Measurements from ENCODE around the gene CTCFL.

Gene CTCFL

DNA sequence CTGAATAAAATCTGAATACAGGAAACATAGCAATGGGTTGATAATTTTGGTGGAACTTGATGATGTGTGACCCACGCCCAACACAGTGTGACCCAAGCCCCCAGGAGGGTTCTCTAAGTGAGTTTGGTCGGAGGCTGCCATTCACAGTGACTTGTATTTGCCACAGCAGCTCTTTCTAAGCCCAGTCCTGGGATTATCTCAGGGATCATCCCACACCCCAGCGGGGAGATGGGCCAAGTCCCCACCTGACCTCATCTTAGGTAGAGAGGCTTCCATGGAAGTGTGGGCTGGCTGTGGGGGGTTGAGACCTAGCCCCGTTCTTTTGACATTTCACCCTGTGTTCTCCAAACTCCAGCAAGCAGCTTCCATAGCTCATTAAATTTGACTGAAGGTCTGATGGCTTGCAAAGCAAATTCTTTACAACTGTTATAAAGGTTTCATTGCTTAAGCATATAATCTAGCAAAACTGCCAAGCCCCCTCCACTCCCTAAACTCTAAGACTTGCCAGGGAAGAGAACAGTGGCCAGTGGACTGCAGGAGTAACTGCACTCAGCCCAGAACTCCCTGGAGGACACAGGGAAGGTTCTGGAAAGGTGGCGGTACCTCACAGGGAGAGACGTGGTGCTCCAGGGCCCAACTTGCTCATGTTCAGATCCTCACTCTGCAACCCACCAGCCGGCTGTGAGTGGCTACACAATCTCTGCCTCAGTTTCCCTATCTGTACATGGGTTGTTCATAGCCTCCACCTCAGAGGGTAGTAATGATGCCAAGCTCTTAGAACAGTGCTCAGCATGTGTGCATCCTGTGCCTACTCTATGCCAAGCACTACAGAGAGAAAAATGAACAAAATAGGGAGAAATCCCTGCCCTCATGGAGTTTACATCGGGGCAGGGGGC, 35.0 kb upstream of the CTCFL start:
- no peak for DNase-seq

- no peak for DNase-seq
Measured at GRCh38 chr20:57559289-57559634, 34.3 kb upstream of the CTCFL start.

GRCh38 chr20:57558614-57559288, 33.8 kb upstream of the CTCFL start:
- no peak for DNase-seq

- no peak for DNase-seq
Measured at GRCh38 chr20:57557926-57558613, 33.1 kb upstream of the CTCFL start.

GRCh38 chr20:57556980-57557274, 32.0 kb upstream of the CTCFL start:
- DNase-seq, result no peak

DNA sequence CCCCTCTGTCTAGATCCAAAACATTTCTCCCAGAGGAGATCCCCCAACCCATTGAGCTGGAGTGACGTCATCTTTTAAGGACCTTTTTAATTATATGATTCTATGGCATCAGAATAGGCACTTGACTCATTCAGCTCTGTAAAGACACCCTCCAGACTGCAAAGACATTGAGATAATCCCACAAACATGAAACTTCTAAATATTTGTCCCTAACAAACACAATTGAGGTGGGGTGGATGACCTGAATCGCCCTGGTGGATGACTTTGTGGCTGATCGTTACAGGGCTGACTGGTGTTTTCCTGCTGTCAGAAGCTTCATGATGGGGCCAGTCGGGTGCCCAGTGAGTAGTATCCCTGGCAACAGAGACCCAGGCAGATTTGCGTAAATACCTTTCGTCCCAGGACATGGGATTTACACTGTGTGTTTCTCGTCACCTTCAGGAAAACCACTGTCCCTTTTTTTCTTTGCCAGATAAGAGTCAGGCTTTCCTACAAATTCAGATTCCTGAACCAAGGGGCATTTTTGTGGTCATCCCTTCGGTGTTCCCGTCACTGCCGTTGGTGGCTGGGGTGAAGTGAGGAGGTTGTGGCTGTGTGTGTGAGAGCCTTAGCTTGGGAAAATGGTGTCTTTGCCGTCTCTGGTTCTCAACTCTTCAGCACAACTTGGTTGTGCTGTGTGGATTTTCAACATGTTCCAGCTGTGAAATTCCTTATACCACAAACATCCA, 30.7 kb upstream of the CTCFL start:
- DNase-seq, result no peak

- DNase-seq, result no peak
Measured at GRCh38 chr20:57553376-57554018, 28.6 kb upstream of the CTCFL start.

DNA sequence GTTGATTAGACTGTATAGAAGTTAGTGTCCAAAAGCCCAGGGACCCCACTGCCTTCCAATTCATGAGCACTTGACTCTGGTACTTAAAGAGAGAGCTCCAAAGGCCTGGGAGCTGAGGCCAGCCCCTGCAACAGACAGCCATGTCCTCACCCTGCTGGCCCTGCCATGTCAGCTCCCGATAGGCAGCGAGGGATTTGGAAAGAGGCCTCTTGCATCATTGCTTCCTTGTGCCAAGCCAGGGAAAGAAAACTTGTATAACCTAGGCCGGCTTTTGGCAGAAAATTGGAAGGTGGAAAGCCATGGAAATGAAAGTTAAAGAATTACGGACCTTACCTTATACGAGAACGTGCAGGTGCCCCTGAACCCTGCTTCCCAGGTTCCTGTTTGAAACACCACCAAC, 27.5 kb upstream of the CTCFL start:
- no peak for DNase-seq

DNA sequence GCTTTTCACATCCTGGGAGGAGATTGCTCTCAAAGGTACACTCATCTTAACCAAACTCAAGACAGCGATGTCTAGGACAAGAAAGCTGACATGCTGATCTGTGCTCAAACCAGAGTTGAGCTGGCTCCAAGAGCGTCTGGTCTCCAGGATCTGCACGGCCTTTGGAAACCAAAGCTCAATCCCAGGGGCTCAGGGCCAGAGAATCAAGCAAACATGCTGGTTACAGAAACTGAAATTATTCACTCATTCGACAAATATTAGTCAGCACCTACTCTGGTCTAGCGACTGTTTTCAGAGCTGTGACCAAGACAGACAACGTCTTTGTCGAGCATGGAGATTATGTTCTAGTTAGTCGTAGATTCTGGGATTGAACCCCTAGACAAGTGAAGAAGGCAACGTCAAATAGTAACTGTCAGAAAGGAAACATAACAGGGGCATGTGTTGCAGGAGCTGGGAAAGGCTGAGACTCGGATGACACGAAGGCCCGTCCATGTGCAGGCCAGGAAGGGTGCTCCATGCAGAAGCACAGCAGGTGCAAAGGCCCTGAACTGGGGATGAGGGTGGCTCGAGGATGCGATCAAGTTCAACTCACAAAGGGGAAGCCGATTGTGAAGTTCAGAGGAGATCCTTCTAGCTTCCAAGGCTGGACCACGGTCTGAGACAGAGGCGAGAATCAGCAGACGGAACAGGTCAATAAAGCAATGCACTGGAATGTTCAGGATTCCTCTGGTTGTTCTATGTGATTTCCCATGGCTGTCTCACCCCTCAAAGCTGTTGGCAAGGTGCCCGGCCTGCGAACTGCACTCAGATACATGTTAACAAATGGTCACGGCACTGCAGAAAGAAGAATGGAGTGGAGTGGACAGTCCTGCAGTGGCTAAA, 23.5 kb upstream of the CTCFL start:
- no peak for DNase-seq

DNA sequence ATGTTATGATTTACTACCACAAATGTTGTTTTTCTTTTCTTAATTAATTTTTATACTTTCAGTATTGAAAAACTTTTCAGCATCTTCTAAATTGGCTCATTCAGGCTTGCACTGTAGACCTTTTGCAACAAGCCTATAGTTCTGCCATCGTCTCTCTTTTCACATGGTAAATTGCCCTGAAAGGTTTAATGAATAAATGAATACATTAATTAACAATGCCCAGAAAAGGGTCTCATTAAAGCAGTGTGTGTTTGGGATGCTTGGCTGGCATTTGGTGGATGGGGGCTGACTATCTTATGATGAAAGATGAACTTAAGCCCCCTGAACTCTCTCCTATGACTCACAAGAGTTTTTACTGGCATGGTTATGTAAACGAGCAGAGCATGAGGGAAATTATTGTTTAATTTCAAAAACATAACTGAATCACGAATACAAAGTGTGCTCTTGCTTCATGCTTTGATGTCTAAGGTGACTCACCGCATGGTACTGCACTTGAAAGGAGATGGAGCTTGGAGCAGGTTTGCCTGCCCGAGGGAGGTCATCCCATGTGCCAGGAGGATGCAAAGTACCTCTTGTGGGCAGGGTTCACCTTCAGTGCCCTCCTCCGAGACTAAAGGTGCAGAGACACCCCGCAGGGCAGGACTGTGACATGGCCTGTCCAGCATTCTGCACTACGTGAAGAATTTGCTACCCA, 22.2 kb upstream of the CTCFL start:
- DNase-seq, result no peak

- DNase-seq, result no peak
Measured at GRCh38 chr20:57545927-57546662, 21.2 kb upstream of the CTCFL start.

DNA sequence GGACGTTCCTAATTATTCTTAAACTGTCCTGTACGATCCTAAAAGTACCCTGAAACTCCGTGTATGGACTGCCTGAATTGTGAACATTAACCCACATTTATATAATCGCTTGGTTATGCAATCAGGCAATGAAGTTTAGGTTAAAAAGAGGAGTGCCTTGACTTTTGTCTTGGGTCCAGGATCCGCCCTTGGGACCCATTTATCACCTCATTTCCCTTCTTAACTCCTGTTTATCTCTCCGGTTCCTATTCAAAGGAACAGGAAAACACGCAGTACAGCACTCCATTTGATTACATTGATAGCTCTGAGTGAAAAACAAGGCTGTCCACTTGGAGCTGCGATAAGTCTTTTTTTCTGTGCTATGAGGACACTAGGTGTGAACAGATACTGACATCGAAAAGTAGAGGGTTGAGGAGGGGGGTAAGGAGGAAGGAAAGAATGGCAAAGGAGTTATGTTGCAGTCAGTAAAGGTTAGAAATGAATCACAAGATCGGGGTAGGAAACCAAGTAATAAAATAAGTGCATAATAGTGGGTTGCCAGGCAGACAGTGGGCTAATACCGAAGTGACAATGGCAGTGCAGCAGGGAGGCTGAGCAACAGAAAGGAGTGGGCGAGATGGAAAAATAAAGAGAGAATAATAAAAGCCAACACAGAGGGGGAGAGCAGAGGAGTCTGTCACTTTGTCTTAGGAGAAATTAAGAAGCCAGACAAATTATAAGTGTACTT, 20.1 kb upstream of the CTCFL start:
- no peak for DNase-seq

DNA sequence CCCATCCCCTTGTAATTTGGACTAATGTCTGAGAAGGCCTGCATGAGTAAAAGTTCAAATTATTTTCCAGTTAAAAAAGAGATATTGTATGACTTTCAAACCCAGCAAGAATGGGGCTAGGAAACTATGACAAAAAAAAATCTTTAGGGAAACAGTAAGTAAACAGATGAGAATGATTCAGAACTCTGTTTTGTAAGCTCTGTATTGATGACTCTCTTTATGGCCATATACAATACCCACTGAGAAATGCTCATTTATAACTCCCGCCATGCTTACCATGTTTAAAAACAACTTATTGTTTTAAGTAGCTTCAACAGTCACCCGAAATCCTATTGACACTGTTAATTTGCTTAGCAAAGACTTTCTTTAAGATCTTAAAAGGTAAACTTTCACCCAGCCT, 18.8 kb upstream of the CTCFL start:
- no peak for DNase-seq

DNA sequence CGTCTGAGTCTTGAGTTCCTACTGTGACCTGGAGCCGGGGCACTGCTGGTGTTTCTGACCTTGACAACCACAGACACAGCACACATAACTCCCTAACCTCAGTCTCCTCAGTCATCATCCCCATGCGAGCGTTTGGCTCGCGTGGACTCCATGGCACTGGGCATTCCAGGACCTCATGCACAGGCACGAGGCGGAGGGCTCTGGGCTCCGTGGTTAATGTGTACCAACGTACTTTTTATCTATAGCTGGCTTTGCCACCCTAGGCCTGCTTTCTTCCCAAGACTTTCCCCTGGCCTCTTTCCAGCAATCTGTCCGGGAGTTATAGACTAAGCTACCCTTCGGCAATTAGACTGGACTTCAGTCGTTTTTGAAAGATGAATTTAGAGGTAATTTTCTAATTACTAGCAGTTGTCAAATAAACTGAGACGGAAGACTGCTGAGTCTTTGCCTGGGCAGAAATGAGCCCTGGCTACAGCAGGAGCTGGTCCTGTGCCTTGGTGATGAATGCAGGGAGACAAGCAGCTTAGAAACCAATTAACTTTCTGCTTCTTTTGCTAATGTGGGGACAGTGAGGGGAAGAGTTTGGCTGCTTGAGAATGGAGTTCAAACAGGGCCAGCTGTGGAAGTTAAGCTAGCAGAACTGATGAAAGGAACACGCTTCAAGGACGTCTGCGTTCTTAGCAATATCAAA, 16.1 kb upstream of the CTCFL start:
- no peak for DNase-seq

GRCh38 chr20:57539889-57540288, 14.9 kb upstream of the CTCFL start:
- no peak for DNase-seq

GRCh38 chr20:57537822-57538221, 12.9 kb upstream of the CTCFL start:
- DNase-seq, result no peak

DNA sequence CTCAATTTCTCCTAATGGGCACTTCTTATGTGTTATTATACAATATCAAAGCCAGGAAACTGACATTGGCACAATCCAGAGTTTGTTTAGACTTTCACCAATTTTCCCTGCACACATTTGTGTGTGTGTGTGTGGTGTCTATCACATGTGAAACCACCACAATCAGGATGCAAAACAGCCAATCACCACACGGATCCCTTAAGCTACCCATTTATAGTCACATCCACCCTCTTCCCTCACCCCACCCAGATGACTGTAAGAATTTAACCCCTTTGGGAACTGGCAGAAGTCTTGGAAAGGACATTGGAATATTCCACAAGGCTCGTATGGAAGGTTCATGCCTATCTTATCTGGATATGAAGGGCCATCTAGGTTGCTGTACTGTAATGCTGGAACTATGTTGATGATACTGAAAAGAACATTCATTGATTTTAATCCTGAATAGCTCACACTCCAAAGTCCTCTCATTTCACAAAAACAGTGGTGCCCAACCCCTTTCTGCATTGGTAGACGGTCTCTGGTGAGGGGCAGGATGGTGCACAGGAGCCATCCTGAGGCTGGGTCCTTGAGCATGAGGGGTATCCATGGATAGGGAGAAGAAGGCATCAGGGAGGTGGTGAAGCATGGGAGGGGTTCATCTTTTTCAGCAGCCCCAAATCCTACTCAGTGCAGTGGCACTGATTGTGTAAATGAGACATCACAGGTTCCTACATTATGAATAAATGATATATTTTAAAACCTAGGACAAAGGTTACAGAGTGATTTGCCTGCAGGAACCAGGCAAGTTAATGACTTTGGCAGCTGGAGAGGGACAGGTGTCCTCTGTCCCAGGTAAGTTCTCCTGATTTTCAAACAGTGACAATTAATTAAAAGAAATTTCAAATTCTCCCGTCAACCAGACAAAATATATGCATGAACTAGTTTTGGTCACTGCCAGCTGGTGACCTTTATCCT, 12.1 kb upstream of the CTCFL start:
- no peak for DNase-seq

DNA sequence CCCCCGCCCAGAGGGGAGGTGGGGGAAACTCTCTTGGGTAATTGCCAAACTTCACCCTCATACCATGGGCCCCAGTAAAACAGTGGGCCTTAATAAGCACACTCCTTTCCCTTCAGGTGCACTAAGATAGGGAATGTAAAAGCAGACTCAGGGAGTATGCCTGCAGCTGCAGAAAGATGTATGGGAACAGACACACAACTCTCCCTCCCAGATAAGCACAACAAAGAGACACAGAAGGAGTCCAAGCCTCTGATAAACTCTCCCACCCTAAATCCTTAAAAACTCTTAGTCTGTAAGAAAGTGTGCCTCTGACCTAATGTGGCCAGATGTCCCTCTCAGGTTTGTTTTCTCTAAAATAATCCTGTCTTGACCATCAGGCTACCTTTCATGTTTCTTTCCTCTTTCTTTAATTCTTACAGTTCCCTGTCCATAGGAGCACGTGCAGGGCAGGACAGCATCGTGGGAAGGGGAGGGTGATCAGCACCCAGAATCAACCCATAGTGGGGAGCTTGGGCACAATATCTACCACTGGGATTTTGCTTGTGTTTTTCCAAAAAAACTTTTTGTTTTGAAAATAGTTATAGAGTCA, 11.3 kb upstream of the CTCFL start:
- DNase-seq, result no peak
